GM19099 (cell line): ENCODE data around the gene NID2.

Experiments
- POLR2A ChIP-seq: IDR thresholded peaks from 3 replicates; pipeline ENCODE4 v1.6.1; 2011; ENCODE audit warnings: low read depth; ENCODE audit not compliant: insufficient read length; ENCODE audit errors: extremely low read depth

The NID2 gene

GRCh38 chr14:52029881-52030280, 39.0 kb downstream of the NID2 start:
- TF ChIP-seq POLR2A = no peak

- TF ChIP-seq POLR2A = no peak
These were observed 42.0 kb downstream of the NID2 start for GRCh38 chr14:52026901-52027300.

DNA sequence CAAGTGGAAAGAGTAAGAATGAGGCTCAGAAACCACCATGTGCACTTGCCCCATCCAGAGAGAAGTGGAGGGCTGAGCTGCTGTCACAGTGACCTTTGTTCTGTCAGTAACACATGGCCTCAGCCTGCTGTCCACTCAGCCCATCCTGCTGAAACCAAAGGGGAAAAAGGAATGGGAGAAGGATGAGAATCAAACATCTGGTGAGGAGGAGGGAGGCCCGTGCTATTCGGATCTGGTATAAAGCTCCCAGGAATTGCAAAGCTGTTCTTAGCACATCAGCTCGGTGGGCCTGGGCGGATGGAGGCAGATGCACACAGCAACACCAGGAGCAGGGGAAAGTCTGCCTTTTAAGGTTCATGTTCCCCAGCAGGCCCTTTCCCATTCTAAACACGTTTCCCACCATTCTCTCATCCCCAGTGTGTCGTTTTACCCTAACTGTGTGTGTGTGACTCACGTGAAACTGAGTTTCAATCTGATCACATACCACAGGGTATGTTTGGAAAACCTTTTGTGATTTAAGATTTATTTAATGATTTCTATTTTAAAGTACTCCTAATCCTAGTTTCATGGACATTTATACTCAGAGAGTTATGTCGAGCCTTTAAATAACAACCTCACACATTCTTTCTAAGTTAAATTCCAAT, 42.7 kb downstream of the NID2 start:
- no peak for TF ChIP-seq POLR2A

GRCh38 chr14:52025310-52025709, 43.5 kb downstream of the NID2 start:
- no peak for TF ChIP-seq POLR2A

DNA sequence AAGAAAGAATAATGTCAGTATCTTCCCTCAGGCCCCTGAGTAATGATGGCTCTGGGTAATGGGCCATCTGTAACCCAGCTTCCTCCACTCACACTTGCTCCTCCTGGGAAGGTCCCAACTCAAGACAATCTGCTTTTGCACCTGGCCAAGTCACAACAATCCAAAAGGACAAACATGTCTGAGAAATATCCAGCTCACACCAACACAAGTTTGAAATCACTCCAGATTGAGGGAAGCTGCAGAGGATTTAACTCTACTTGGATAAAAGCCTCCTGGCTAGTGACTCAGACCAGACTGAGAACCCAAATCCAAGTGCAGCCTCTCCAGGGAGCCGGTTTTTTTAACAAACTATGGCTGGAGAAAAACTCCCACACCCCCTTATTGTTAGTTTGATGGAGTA, 45.3 kb downstream of the NID2 start:
- TF ChIP-seq POLR2A = no peak

GRCh38 chr14:52021957-52022600, 46.8 kb downstream of the NID2 start:
- no peak for TF ChIP-seq POLR2A

DNA sequence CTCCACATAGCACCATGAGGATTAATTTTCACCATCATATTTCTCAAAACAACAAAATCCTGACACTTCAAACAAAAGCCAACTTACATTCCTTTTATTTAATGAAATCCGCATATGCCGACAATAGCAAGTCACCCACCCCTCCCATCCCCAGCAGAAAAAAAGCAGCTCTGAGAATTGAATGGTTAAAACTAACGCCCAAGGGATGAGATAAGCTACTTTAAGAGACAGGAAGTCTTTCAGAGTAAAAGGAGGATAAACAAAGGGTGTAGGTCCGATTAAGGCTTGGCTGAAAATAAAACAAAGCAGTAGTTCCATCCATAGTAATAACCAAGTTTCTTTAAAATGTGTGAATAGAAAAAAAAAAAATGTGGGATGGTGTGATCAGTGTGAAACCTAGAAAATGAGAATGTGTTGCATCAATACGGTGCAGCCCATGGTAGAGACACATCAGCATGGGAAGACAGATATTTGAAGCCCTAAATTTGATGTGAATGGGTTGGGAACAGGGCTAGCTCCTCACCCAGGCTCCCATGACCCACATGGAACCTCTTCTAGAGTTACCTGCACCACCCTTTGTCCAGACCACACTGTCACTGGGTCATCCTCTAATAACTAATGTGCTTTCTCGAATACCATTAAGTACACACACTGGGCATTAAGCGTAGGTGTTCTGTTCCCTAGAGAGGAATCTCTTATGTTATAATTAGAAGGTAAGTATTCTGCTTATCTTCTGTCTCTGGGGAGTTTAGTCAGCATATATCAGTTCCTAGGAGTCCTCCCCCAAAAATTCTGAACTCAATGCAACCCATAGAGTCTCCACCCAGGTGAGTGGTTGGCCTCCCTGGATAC, 47.8 kb downstream of the NID2 start:
- TF ChIP-seq POLR2A = no peak

GRCh38 chr14:52020161-52020714, 48.6 kb downstream of the NID2 start:
- no peak for TF ChIP-seq POLR2A

GRCh38 chr14:52018970-52019369, 49.9 kb downstream of the NID2 start:
- no peak for TF ChIP-seq POLR2A

DNA sequence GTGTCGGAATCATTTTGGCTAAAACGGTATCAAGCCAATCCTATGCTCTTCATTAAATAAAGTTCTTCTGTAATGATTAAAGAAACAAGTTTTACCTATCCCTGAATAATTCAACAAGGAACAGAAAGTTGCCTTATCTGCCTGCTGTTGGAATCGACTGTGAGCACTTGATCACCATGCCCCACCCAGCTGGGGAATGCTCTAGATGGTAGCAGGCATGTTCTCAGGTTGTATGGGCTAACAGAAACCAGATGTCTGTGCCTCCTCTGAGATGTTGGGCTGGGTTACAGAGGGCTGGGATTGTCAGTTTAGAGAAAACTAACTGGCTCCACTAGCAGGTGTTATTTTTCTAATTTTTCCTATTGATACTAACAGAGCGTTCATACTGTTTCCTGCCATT, 50.6 kb downstream of the NID2 start:
- no peak for TF ChIP-seq POLR2A

GRCh38 chr14:52015411-52016030, 53.3 kb downstream of the NID2 start:
- no peak for TF ChIP-seq POLR2A

- TF ChIP-seq POLR2A = no peak
These were observed 54.1 kb downstream of the NID2 start for GRCh38 chr14:52014601-52015267.

DNA sequence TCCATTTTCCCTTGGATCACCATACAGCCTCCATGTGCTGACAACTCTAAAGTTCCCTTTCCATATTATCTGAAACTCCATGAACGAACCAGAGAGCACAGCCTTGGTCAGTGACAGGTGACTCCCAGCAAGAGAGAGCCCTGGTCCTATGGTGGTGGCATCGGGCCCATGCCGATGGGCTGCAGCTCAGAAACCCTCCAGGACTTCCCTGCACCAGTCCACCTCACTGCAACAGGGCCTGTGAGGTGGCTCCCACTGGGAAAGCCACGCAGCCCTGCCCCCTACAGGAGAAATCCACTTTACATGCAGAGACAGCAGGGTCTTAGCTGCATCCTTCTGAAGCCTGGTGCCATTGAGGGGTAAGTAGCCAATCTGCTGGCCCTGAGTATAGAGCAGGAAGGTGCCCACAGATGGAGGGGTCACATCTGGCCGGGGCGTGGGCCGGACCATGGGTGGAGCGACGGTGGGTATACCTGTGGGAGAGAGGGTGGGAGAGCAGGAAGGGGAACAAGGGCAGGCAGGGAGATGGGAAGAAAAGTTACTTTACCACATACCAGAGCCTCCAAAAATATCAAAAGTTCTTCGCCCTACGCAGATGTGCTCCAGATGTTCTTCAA, 54.8 kb downstream of the NID2 start:
- no peak for TF ChIP-seq POLR2A

- no peak for TF ChIP-seq POLR2A
These were observed 56.2 kb downstream of the NID2 start for GRCh38 chr14:52012635-52013034.

DNA sequence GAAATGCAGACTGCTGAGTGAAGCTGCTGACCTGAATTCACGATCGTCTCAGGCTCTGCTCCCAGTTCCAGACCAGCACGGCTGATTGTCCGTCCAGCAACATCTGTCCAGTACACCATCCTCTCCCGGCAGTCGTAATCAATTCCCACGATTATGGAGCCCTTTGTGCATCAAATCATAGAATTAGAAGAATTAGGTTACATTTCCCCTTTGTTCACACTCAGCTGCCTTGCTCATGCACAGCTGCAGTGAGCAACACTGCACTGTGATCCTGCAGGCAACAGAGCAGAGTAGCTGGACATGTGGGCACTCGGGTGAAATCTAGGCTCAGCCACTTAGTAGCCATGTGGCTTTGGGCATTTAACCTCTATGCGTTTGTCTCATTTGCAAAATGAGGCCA, 57.3 kb downstream of the NID2 start:
- TF ChIP-seq POLR2A = no peak

GRCh38 chr14:52010173-52010693, 58.6 kb downstream of the NID2 start:
- TF ChIP-seq POLR2A = no peak
